Coronary artery (tissue), 2 donors: ENCODE measurements around the gene PALM3.

Source experiments
- DNase-seq: peaks from one replicate; pipeline ENCODE4 v3.0.0-alpha.2; 2017; ENCODE audit warnings: low spot score
- H3K27ac ChIP-seq, 2 donors: fragments of 200-600 bp; sonication (generic); one replicate each; pipeline ENCODE4 v1.5.1; 2016 to 2019
- H3K4me3 ChIP-seq: fragments of 200-600 bp; sonication (generic); 2 replicates; pipeline ENCODE4 v1.5.1; 2016; ENCODE audit warnings: mild to moderate bottlenecking, moderate library complexity
- TF ChIP-seq, protein P1 (sequence below): fragments of 200-600 bp; sonication (generic); IDR thresholded peaks from one replicate; pipeline ENCODE4 v1.5.1; 2019; ENCODE audit warnings: antibody characterized with exemption

PALM3 gene

DNA sequence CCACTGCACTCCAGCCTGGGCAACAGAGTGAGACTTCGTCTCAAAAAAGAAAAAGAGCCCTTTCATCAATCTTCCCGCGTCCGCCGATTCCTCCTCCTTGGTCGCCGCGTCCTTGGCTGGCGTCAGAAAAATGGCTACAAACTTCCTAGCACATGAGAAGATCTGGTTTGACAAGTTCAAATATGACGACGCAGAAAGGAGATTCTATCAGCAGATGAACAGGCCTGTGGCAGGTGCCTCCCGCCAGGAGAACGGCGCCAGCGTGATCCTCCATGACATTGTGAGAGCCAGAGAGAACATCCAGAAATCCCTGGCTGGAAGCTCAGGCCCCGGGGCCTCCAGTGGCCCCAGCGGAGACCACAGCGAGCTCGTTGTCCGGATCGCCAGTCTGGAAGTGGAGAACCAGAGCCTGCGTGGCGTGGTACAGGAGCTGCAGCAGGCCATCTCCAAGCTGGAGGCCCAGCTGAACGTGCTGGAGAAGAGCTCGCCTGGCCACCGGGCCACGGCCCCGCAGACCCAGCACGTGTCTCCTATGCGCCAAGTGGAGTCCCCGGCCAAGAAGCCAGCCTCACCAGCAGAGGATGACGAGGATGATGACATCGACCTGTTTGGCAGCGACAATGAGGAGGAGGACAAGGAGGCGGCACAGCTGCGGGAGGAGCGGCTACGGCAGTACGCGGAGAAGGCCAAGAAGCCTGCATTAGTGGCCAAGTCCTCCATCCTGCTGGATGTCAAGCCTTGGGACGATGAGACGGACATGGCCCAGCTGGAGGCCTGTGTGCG lies 8.6 kb upstream of the PALM3 start:
- no peak overlapping the region for H3K4me3 ChIP-seq
- TF ChIP-seq, protein P1, sequence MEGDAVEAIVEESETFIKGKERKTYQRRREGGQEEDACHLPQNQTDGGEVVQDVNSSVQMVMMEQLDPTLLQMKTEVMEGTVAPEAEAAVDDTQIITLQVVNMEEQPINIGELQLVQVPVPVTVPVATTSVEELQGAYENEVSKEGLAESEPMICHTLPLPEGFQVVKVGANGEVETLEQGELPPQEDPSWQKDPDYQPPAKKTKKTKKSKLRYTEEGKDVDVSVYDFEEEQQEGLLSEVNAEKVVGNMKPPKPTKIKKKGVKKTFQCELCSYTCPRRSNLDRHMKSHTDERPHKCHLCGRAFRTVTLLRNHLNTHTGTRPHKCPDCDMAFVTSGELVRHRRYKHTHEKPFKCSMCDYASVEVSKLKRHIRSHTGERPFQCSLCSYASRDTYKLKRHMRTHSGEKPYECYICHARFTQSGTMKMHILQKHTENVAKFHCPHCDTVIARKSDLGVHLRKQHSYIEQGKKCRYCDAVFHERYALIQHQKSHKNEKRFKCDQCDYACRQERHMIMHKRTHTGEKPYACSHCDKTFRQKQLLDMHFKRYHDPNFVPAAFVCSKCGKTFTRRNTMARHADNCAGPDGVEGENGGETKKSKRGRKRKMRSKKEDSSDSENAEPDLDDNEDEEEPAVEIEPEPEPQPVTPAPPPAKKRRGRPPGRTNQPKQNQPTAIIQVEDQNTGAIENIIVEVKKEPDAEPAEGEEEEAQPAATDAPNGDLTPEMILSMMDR, result no peak
- H3K27ac ChIP-seq, result no peak overlapping the region
- DNase-seq, result no peak

DNA sequence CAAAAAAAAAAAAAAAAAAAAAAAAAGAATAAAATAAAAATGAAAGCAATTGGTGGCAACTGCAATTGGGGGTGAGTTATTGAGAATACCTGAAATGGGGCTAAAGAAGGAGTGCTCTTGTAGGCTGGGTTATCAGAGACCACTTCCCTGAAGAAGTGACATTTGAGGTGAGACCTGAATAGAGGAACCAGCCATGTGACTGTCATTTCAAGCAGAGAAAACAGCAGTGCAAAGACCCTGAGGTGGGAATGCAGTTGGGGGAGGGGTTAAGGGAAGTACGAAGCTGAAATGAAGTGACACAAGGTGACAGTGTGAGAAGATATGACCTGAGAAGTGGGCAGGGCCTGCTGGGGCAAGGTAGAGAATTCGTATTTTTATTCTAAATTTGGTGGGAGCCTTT lies 4.3 kb upstream of the PALM3 start:
- no peak overlapping the region for H3K4me3 ChIP-seq
- TF ChIP-seq, protein P1, result no peak
- no peak for DNase-seq
- H3K27ac ChIP-seq, result no peak overlapping the region

DNA sequence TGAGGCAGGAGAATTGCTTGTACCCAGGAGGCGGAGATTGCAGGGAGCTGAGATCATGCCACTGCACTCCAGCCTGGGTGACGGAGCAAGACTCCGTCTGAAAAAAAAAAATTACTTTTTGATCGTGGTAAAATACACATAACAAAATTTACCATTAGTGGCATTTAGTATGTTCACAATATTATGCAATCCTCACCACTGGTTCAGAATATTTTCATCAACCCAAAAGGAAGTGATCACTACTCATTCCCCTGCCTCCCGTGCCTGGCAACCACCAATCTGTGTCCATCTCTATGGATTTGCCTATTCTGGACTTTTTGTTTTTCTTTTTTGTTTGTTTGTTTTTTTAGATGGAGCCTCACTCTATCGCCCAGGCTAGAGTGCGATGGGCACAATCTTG lies 1.2 kb upstream of the PALM3 start:
- TF ChIP-seq, protein P1, result no peak
- DNase-seq, result no peak
- Histone ChIP-seq H3K27ac (no peak overlapping the region), H3K4me3 (no peak overlapping the region)

GRCh38 chr19:14062558-14062855 lies 631 bp upstream of the PALM3 start:
- no peak overlapping the region for H3K27ac ChIP-seq
- H3K4me3 ChIP-seq, result no peak overlapping the region
- TF ChIP-seq, protein P1, result no peak
- DNase-seq, result no peak

DNA sequence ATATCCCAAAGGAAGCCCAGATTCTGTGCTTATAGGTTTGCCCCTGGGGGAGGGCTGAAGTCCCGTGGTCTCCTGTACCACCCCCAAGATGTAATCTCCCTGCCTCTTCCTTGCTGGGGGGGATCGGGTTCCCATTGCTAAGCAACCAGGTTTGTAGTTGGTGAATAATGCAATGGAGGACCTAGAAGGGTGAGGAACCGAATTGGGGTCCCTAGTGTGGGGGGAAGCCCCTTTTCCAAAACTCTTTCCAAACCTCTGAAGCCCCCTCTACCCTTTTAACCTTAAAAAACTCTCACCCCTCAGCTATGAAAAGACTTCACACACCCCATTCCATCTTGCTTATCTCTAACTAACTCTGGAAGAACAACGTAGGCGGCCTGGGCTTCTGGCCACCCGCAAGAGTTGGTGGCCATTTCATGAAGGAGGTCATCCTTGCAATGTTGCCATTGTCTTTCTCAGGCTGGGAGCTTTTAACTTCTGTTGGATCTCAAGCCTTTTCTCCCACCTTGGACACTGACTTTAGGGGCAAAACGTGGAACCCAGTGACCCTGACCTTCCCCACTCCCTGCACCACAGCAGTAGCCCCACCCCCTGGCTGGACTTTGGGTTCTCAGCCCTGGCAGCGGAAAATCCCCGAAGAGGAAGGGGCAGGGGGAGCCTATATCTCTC lies 661 bp downstream of the PALM3 start:
- no peak overlapping the region for H3K27ac ChIP-seq
- no peak for DNase-seq
- H3K4me3 ChIP-seq, result no peak overlapping the region
- TF ChIP-seq, protein P1, result no peak

GRCh38 chr19:14059652-14060155 lies 2.2 kb downstream of the PALM3 start:
- TF ChIP-seq, protein P1, result no peak
- Histone ChIP-seq H3K27ac (no peak overlapping the region), H3K4me3 (no peak overlapping the region)
- no peak for DNase-seq

DNA sequence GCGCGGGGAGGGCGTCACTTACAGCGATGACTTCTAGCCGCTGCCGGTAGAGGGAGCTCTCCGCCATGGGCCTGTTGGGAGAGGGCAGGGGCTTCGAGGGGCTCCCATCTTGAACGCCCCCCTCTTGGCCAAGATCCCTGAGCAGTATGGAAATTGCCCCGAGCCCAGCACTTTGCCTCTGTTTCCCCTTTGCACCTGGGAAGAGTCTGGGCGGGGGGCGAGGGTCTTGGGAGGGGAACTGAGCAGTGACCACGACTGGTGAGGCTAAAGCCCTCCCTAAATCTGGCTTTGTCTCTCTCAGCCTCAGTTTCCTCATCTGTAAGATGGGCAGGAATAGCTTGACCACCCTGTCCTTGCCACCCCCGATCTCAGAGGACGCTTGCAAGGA lies 2.8 kb downstream of the PALM3 start:
- TF ChIP-seq, protein P1, result no peak
- no peak overlapping the region for H3K27ac ChIP-seq
- H3K4me3 ChIP-seq, result no peak overlapping the region
- DNase-seq, result no peak
